Keratinocyte (primary cell): ENCODE measurements around the gene RO60. TPM values are rescaled to one million over a fixed set of nuclear protein-coding genes. Genes with fewer than 3 reads are reported as not detected.

Experiments
- DNase-seq: peaks from one replicate; pipeline ENCODE4 v3.0.0-alpha.2; 2011; ENCODE audit warnings: low read depth, missing footprints, low spot score
- FAIRE-seq: peaks from 2 replicates; lab custom pipeline; 2011; peaks lifted over from hg19 to GRCh38; lab: Jason Lieb, UNC
- H2AFZ ChIP-seq: 2 replicates; pipeline ENCODE4 v1.6.0; 2012; ENCODE audit warnings: low read length, control low read depth, inconsistent platforms; ENCODE audit not compliant: control insufficient read depth
- H3K27ac ChIP-seq: 2 replicates; pipeline ENCODE4 v1.5.1; 2011; ENCODE audit warnings: low read length; ENCODE audit not compliant: control insufficient read depth, insufficient read depth
- H3K27me3 ChIP-seq: 3 replicates; pipeline ENCODE4 v1.6.0; 2011; ENCODE audit warnings: low read length; ENCODE audit not compliant: control insufficient read depth, insufficient read depth; ENCODE audit errors: extremely low read depth
- H3K36me3 ChIP-seq, 2 experiments: 2 replicates in 1 of 2; 3 replicates in 1 of 2; pipeline ENCODE4 v1.5.1; 2011; ENCODE audit warnings: low read length in 2 of 2, mild to moderate bottlenecking in 1 of 2; ENCODE audit not compliant: control insufficient read depth in 2 of 2, insufficient read depth in 2 of 2; ENCODE audit errors: extremely low read depth in 1 of 2
- H3K4me1 ChIP-seq: 3 replicates; pipeline ENCODE4 v1.5.1; 2011; ENCODE audit warnings: low read length; ENCODE audit not compliant: control insufficient read depth, insufficient read depth; ENCODE audit errors: extremely low read depth
- H3K4me2 ChIP-seq: 3 replicates; pipeline ENCODE4 v1.6.0; 2011; ENCODE audit warnings: low read depth, low read length; ENCODE audit not compliant: control insufficient read depth, insufficient read depth; ENCODE audit errors: extremely low read depth
- H3K4me3 ChIP-seq, 3 experiments: fragments of 200-600 bp in 1 of 3; sonication (generic) in 1 of 3; 2 replicates in 2 of 3; 3 replicates in 1 of 3; pipeline ENCODE4 v1.5.1; 2011 to 2016; ENCODE audit warnings: low read length in 3 of 3, mild to moderate bottlenecking in 3 of 3, control low read depth in 2 of 3, inconsistent platforms in 1 of 3, low read depth in 1 of 3, mixed read lengths in 1 of 3, mixed run types in 1 of 3, moderate library complexity in 1 of 3; ENCODE audit not compliant: control insufficient read depth in 2 of 3, insufficient read depth in 2 of 3; ENCODE audit errors: extremely low read depth in 1 of 3
- H3K79me2 ChIP-seq: 2 replicates; pipeline ENCODE4 v1.6.0; 2012; ENCODE audit warnings: low read length; ENCODE audit not compliant: control insufficient read depth, insufficient read depth
- H3K9ac ChIP-seq: 3 replicates; pipeline ENCODE4 v1.6.0; 2011; ENCODE audit warnings: low read length; ENCODE audit not compliant: control insufficient read depth, insufficient read depth; ENCODE audit errors: extremely low read depth
- H3K9me1 ChIP-seq: 3 replicates; pipeline ENCODE4 v1.6.0; 2011; ENCODE audit warnings: low read length; ENCODE audit not compliant: control insufficient read depth, insufficient read depth; ENCODE audit errors: extremely low read depth
- H3K9me3 ChIP-seq: 2 replicates; pipeline ENCODE4 v1.5.1; 2012; ENCODE audit warnings: low read depth, low read length; ENCODE audit not compliant: control insufficient read depth
- H4K20me1 ChIP-seq: 3 replicates; pipeline ENCODE4 v1.6.0; 2011; ENCODE audit warnings: low read length; ENCODE audit not compliant: control insufficient read depth, insufficient read depth; ENCODE audit errors: extremely low read depth
- EZH2 ChIP-seq: IDR thresholded peaks from one replicate; pipeline ENCODE4 v1.6.1; 2012; ENCODE audit warnings: inconsistent platforms, mild to moderate bottlenecking, low read length, moderate library complexity
- dilution Hi-C: fragments of 300-500 bp; cut with MboI; formaldehyde crosslinking; loops from one replicate; pipeline ENCODE4 v1.7.0; 2020; ENCODE audit warnings: low sequenced_read_pairs; ENCODE audit not compliant: extremely low pct_ligation_motif_present
- polyA plus RNA-seq, 5 experiments: library from polyadenylated mRNA; depleted of rRNA in 3 of 5; stranded (reverse) in 3 of 5; stranded (forward) in 1 of 5; unstranded in 1 of 5; fragments of >200 nt; gene quantifications; 1 replicate in 1 of 5; 2 replicates in 3 of 5; 3 replicates in 1 of 5; pipeline versions ENCODE4 v1.2.1 to v1.2.3, GENCODE V29; 2011 to 2012; ENCODE audit warnings: missing spikeins in 2 of 5, low read depth in 1 of 5, low replicate concordance in 1 of 5
- TF ChIP-seq, protein P1 (sequence below), 3 experiments: IDR thresholded peaks in 1 of 3; conservative IDR thresholded peaks in 1 of 3; optimal IDR thresholded peaks in 1 of 3; 2 replicates in 2 of 3; 3 replicates in 1 of 3; pipeline versions ENCODE3 to v1.5.1; 2011; ENCODE audit warnings: low read length in 3 of 3, mild to moderate bottlenecking in 3 of 3, moderate library complexity in 2 of 3, control low read depth in 1 of 3, inconsistent platforms in 1 of 3; ENCODE audit not compliant: insufficient read depth in 2 of 3; ENCODE audit errors: extremely low read depth in 1 of 3

RO60 gene
- polyA plus RNA-seq, 1 donor (not counting 4 experiments of a cell fraction or from before 2014, with no cell fraction given), result 25.6 TPM

DNA sequence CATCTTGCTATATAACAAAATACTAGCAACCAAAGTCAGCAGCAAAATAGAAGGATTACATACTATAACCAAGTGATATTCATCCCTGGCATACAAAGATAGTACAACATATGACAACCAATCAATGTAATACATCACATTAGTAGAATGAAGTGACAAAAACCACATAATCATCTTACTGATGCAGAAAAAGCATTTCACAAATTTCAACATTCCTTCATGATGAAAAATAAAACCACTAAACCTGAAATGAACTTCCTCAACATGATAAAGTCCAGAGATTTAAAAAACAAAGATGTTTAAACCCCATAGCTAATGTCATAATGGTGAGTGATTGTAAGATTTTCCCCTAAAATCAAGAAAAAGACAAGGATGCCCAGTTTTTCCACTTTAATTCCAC, 18.6 kb downstream of the RO60 start:
- Histone ChIP-seq H3K9me1 (no peaks in the 10 kb centered on the region), H3K9me3 (no peaks in the 10 kb centered on the region), H2AFZ (no peak overlapping the region), H3K27me3 (no peaks in the 10 kb centered on the region), H3K4me1 (no peaks in the 10 kb centered on the region), H3K9ac (no peak overlapping the region), H4K20me1 (no peaks in the 10 kb centered on the region), H3K4me3 (no peak overlapping the region), H3K79me2 (peaks cover 4% of the 10 kb centered on the region), H3K36me3 (peaks cover 3 to 11% of the 10 kb centered on the region in 2 experiments), H3K4me2 (no peak overlapping the region), H3K27ac (no peak overlapping the region)
- dilution Hi-C loops, result no loop called here
- FAIRE-seq, result no peak
- no peak for DNase-seq
- no peak for TF ChIP-seq EZH2
- TF ChIP-seq, protein P1, sequence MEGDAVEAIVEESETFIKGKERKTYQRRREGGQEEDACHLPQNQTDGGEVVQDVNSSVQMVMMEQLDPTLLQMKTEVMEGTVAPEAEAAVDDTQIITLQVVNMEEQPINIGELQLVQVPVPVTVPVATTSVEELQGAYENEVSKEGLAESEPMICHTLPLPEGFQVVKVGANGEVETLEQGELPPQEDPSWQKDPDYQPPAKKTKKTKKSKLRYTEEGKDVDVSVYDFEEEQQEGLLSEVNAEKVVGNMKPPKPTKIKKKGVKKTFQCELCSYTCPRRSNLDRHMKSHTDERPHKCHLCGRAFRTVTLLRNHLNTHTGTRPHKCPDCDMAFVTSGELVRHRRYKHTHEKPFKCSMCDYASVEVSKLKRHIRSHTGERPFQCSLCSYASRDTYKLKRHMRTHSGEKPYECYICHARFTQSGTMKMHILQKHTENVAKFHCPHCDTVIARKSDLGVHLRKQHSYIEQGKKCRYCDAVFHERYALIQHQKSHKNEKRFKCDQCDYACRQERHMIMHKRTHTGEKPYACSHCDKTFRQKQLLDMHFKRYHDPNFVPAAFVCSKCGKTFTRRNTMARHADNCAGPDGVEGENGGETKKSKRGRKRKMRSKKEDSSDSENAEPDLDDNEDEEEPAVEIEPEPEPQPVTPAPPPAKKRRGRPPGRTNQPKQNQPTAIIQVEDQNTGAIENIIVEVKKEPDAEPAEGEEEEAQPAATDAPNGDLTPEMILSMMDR (optimal IDR thresholded peaks at IDR 0.05 in 1 of 3, IDR thresholded peaks at IDR 0.05 in 1 of 3, conservative IDR thresholded peaks at IDR 0.05 in 1 of 3; ENCODE audit: extremely low read depth in 1 of 3, insufficient read depth in 2 of 3, low read length in 3 of 3), result no peak

DNA sequence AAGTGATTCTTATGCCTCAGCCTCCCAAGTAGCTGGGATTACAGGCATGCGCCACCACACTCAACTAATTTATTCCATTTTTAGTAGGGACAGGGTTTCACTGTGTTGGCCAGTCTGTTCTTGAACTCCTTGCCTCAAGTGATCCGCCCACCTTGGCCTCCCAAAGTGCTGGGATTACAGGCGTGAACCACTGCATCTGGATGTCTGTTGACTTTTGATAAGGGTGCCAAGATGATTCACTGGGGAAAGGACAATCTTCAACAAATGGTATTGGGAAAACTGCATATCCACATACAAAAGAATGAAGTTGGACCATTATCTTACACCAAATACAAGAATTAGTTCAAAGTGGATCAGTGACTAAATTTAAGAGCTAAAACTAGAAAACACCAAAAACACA, 19.8 kb downstream of the RO60 start:
- TF ChIP-seq EZH2, result no peak
- TF ChIP-seq, protein P1 (optimal IDR thresholded peaks at IDR 0.05 in 1 of 3, IDR thresholded peaks at IDR 0.05 in 1 of 3, conservative IDR thresholded peaks at IDR 0.05 in 1 of 3; ENCODE audit: extremely low read depth in 1 of 3, insufficient read depth in 2 of 3, low read length in 3 of 3), result no peak
- Histone ChIP-seq H3K27ac (no peak overlapping the region), H3K9me1 (no peaks in the 10 kb centered on the region), H3K79me2 (peaks cover 2% of the 10 kb centered on the region), H3K9me3 (no peaks in the 10 kb centered on the region), H3K36me3 (peaks cover 3 to 14% of the 10 kb centered on the region in 2 experiments), H2AFZ (no peak overlapping the region), H4K20me1 (no peaks in the 10 kb centered on the region), H3K27me3 (no peaks in the 10 kb centered on the region), H3K9ac (no peak overlapping the region), H3K4me2 (no peak overlapping the region), H3K4me1 (peaks cover 2% of the 10 kb centered on the region), H3K4me3 (no peak overlapping the region)
- DNase-seq (no peak), FAIRE-seq (no peak)
- dilution Hi-C loops, result no loop called here
